ENCODE results near the gene EXOSC6.
"Not testable (repeated sequence)": the region's sequence is repeated elsewhere in the genome, so short reads cannot be mapped to it uniquely, and the experiment has no call there.

Gene EXOSC6

DNA sequence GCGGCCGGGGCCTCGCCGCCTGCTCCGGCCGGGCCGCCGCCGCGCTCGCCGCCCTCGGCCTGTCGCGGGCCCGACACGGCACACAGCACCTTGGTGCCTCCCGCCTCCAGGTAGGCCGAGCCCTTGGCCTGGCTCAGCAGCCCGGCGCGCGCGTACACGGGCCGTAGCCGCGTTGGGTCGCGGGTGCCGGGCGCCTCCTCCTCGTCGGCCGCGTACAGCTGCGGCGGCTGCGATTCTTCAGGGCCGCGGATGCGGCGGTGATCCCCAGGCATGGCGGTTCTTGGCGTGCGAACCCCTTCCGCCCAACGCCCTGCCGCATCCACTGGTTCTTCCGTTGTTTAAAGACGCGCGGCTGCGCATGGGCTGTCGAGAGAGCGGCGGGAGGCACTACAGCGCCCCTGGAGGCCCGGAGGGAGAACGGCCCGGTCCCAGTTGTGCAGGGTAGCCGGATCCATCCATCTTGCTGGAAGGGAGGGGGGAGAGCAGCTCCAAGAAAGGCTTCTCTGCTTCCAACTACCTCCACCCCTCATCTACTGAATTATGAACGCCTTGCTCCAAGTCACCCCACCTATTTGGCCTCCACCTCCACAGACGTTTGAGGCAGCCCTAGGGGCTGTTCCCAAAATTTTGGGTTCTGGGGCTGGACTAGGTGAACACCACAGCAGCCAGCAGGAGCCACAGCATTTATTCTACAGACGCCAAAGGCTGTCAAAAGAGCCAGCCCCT, at the start of gene EXOSC6:
TSS of gene EXOSC6 (minus strand) at position 312 of the 726 bp plus-strand sequence. CDS start at position 272, 40 bp downstream.
- peak; percentile 79 for DNase-seq (ENCODE audit: low spot score)

DNA sequence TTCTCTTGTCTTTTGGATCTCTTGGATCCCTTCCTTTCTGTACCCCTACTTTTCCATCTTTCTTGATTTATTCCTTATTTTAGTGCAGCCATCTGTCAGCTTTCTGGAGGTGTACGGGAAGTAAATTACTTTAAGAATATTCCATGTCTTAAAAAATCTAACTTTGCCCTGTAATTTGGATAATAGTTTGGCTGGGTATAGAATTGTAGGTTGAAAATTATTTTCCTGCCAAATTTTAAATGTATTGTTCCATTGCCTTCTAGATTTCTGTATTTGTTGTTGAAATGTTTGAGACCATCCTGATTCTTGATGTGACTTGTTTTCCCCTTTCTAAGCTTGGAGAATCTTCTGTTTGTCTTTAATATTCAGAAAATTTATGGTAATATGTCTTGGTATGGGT, 49.4 kb upstream of the EXOSC6 start:
- no peak for DNase-seq (ENCODE audit: low spot score)

DNA sequence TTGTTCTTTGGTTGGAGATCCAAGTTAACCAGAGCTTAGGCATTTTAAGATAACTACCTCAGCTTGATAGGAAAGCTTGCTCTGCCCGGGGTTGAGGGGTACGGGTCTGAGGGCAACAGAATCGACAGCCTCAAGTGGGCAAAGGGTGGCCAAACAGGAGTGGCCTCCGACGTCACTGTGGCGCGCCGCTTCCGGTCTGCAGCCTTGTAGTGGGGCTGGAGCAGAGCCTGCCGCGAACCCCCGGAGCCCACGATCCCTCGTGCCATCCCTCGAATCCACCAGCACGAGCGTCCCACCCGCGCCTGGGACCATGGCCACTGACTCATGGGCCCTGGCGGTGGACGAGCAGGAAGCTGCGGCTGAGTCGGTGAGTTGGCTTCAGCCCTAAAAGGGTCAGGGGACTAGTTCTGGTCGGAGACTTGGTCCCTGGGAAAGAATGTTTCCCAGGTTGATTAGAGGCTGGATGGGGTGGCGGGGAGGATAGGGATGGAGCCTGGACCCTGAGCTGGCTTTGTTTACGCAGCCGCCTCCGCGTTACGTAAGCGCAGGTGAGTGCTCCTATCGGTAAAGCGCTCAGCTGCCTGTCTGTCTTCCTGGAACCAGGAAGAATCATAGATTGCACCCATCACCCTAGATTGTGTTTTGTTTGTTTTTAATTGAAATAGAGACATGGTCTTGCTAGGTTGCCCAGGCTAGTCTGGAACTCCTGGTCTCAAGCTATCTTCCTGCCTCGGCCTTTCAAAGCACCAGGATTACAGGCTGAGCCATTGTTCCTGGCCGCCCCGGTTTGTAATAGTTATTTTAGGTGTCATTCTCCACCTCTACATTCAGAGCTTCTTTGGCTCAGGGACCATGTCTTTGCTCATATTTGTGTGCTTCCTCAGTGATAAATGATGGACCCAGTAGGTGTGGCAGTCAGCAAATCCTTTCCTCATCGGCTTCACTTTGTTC, 47.5 kb upstream of the EXOSC6 start, which contains the start of gene DDX19B:
TSS of gene DDX19B (plus strand) at position 199 of the 951 bp plus-strand sequence. CDS start at position 311, 112 bp downstream.
- no peak for DNase-seq (ENCODE audit: low spot score)

DNA sequence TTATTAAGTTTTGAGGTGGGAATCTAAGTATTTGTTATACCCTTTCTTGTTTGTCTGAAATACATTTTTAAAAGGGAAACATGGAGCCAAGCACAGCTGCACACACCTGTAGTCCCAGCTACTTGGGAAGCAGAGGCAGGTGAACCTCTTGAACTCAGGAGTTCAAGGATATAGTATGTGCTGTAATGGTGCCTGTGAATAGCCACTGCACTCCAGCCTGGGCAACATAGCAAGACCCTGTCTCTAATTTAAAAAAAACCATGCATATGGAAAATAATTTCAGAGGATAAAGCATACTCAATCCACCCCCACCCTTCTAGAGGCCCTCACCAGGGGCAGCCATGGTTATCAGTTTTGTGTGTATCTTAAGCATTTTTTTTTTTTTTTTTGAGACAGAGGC, 43.9 kb upstream of the EXOSC6 start:
- no peak for DNase-seq (ENCODE audit: low spot score)

DNA sequence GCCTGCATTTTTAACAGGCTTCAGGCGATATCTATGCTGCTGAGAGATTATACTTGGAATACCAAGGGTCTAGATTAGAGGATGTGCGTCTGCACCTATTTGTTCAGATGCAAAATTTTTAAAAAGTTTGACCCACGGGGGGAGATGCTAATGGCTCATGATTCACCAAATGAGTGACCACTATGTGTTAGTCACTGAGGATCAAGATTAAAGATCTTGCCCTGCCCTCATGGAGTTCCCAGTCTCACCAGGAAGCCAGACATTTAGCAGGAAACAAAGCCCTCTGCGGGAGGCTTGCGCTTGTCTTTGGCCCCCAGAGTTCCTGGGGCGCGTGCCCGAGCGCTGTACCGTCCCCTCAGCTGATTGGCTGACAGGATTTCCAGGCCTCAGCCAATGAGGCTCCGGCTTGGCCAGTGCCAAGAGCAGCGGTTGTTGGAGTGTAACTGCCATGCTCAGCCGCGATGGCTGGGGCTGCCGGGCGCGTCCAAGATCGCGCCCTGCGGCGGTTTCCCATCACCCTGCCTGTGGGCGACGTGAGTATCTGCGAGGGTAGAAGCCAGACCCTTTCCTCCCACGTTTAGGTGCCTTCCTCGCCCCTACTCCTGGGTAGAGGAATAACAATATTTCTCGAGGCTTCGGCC, 42.8 kb upstream of the EXOSC6 start:
- DNase-seq (ENCODE audit: low spot score): no peak

DNA sequence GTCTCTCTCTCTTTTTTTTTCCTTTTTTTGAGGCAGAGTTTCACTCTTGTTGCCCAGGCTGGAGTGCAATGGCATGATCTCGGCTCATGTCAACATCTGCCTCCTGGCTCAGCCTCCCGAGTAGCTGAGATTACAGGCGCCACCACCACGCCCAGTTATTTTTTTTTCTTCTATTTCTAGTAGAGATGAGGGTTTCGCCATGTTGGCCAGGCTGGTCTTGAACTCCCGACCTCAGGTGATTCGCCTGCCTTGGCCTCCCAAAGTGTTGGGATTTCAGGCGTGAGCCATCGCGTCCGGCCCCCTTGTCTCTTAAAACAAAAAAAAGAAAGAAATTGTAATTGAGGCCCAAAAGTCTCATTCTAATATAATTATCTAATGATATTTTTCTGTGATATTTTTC, 40.4 kb upstream of the EXOSC6 start:
- DNase-seq (ENCODE audit: low spot score): not testable (repeated sequence)

DNA sequence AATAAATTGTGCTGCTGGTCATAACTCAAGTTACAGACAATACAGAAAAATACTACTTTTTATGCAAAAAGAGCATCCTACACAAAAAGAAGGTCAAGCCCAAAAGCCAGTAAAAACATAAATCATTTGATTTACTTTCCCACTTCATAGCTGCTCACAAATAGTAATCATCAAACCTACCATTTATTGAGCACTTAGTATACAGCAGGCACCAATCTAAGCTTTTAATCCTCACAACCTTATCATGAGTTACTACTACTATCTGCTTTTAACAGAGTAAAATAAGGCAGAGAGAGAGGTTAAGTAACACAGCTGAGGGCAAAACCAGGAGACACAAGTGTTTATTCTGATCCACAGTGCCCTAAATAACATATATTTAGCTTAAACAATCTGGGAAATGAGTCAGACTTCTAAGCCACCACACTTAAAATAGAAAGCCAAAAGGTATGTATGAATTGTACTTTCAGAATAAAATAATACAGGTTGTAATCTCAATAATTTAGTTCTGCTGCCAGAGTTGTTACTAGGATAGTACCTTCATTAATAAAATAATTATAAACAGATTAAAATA, 39.3 kb upstream of the EXOSC6 start:
- no peak for DNase-seq (ENCODE audit: low spot score)

DNA sequence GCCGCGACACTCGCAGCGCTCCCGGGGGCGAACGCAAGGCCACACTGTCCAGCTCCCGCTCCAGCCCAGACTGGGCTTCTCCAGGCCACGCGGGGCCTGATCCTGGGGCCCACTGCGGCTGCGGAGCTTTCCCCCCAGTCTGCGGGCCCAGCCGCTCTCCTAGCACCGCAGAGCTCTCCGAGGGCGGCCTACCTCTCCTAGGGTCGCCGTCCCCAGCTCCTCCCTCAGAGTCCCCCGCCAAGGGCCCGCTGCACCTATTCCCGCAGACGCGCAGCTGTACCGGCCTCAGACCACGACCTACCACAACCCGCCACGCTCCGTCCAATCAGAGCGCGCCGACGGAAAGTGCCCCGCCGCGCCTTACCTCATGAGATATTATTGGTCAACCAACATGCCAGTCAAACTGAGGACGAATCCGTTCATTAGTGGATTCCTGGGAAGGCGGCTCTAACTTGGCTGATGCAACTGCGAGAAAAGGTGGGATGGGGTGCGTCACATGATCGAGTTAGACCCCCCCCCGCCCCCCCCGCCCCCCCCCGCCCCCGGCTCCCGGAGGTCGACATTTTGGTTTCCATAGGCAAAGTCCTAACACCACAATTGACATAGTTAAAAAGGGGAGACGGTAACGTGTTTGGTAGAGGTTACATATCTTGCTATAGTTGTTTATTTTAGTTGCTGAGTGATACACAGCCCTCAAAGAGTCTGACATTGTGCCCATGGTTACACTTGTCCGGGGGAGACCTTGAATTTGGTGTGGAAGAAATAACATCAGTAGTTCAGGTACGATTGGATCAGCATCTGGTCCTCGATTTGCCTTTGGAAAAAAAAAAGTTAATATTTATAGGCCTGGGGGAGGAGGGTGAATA, 37.7 kb upstream of the EXOSC6 start, which contains the start of gene AARS1:
TSS of gene AARS1 (minus strand) at position 278 of the 866 bp plus-strand sequence. CDS start 6,743 bp downstream, outside the sequence.
- DNase-seq (ENCODE audit: low spot score): peak; percentile 93

DNA sequence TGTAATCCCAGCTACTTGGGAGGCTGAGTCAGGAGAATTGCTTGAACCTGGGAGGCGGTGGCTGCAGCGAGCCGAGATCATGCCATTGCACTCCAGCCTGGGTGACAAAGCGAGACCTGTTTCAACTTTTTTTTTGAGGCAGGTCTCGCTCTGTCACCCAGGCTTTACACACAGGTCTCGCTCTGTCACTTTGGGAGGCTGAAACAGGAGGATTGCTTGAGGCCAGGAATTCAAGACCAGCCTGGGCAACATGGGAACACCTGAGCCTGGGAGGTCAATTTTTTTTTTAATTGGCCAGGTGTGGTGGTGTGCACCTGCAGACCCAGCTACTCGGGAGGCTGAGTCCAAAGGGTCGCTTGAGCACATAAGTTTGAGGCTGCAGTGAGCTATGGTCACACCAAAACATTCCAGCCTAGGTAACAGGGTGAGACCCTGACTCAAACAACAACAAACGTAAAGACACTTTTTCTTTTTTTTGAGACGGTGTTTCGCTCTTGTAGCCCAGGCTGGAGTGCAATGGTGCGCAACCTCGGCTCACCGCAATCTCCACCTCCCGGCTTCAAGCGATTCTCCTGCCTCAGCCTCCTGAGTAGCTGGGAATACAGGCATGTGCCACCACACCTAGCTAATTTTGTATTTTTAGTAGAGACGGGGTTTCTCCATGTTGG, 35.7 kb upstream of the EXOSC6 start:
- DNase-seq (ENCODE audit: low spot score): not testable (repeated sequence)

DNA sequence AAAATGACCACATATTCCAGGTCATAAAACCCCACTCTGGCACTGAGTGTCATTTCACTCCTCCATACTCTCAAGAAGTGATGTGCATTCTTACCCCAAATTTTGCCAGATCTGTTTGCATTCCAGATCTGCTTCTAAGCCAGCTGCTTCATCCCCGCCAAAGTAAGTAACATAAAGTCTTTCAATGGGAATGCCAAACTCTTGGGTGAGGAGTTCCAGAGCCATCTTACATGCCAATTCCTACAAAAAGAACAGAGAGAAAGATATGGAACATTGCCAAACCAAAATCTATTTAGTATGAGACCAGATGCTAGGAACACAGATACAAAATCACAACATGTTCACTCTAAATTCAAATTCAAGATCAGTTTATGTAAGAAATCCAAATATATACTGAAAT, 24.7 kb upstream of the EXOSC6 start:
- no peak for DNase-seq (ENCODE audit: low spot score)

DNA sequence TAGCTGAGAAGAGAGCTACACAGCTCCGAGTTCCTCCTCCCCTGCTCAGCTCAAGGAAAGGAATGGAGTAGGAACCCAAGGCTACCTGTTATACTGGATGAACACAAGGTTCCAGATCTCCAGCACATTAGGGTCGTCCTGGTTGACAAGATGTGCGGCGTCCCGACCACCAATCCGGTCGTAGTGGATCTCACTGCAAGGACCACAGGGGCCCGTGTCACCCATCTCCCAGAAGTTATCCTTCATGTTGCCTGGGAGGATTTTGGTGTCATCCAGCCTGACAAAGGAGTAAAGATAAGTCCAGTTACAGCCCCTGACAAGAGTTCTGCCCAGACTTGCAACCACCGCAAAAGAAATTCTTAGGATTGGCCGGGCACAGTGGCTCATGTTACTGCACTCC, 20.0 kb upstream of the EXOSC6 start:
- no peak for DNase-seq (ENCODE audit: low spot score)

DNA sequence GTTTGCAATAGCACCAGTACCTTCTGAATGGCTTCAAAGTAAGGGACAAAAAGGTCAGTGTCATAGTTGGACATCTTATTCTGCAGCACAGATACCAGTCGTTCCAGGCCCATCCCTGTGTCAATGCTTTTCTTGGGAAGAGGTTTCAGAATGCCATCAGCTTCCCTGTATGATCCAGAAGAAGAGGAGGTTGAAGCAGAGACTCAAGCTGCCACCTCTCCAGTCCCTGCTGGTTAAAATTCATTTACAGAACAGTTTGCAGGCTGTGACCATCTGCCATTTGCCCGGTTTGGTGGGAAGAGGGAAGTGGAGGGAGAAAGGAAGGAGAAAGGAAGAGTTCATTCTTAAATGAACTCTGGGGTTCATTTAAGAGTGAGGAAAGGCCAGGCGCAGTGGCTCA, 18.4 kb upstream of the EXOSC6 start:
- no peak for DNase-seq (ENCODE audit: low spot score)

DNA sequence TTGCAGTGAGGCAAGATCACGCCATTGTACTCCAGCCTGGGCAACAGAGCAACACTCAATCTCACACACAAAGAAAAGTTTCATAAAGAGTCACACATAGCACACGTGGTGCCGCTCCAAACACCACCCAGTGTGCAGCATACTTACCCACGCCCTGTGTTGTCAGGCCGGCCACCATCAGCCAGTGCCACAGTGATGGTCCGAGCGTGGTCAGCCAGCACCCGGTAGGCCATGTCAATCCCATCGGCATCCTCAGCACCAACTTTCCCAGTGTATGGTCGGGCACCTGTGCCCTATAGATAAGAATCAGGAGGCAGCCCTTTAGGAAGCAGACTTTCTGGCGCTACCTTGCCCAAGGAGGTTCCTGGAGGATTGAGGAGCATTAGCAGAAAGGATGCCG, 17.7 kb upstream of the EXOSC6 start:
- DNase-seq (ENCODE audit: low spot score): no peak

DNA sequence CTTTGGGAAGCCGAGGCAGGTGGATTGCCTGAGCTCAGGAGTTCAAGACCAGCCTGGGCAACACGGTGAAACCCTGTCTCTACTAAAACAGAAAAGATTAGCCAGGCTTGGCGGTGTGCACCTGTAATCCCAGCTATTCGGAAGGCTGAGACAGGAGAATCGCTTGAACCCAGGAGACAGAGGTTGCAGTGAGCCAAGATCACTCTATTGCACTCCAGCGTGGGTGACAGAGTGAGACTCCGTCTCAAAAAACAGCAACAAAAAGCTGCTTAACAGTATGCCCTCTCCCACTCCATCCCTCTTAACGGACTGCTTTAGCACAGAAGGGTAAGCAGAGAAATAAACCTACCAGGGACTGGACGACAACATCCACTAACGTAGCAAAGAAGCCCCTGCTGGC, 16.2 kb upstream of the EXOSC6 start:
- not testable (repeated sequence) for DNase-seq (ENCODE audit: low spot score)

DNA sequence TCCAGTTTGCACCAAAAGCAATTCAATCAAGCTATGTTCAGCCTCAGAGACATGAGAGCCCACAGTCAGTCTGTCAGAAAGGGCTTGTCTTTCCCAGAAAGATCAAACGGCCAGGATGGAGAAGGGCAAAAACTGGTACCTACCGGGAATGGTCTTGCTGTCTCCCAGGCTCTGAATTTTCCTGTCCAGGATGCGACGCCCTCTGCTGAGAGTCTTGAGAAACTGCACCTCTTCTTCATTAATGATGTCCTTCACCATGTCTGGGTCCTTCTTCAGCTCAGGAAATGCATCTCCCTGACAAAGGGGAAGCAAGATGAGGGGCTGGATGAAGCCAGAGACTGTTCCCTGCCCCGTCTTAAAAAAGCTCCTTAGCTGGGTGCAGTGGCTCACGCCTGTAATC, 15.8 kb upstream of the EXOSC6 start:
- no peak for DNase-seq (ENCODE audit: low spot score)

DNA sequence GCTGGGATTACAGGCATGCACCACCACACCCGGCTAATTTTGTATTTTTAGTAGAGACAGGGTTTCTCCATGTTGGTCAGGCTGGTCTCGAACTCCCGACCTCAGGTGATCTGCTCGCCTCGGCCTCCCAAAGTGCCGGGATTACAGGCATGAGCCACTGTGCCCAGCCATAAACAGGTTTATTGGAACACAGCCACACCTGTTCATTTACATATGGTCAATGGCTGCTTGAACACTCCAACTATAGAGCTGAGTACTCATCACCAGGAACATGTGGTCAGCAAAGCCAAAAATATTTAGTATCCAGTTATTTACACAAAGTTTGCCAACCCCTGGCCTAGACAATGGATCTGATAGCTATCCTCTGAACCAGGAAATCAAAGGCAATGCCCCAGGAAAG, 8.2 kb upstream of the EXOSC6 start:
- DNase-seq (ENCODE audit: low spot score): not testable (repeated sequence)

DNA sequence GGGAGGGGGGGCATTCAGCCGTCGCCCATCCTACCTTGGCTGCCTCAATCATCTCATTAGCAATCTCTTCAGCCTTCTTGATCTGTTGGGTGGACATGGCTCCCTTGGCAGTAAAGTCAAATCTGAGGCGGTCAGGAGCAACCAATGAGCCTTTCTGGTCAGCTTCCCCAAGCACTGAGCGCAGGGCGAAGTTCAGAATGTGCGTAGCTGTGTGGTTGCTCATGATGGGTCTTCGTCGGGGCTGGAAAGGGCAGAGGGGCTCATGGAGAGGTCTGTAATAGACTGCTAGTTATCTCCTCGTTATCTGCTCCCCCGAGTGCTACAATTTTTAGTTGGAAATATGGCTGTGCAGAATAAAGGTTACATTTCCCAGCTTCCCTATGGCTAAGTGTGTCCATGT, 7.2 kb upstream of the EXOSC6 start:
- no peak for DNase-seq (ENCODE audit: low spot score)

DNA sequence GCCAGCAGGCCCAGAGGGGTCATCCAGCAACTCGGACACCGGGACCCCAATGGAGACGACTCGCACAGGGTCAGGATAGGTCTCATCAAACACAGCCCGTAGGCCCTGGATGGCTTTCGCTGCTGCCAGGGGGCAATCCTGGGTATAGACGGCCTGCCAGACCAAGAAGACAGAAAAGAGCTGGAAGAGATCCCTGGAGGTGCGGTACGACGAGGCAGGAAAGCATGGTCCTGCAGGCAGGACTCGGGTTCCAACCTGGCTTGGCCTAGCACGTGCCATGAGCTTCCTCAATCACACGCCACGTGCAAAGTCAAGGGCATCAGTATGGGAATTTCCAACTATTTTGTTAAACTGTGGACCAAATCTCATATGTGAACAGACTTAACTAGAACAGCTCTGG, 6.3 kb upstream of the EXOSC6 start:
- no peak for DNase-seq (ENCODE audit: low spot score)

DNA sequence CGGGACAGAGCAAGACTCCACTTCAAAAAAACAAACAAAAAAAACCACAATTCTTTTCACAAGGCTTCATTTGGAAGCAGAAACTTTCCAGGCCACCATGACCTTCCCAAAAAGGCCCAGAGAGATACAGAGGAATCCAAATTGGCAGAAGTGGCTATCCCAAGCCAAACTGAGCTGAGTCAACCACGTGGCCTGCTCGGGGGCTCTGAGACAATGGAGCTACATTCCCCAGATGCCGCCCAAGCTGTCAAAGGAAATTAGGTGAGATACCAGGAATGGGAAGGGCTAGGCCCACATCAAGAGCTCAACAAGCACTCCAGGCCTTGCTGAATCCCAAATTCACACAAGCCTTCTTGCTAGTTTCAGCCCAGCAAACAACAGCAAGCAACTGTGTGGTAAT, 5.7 kb upstream of the EXOSC6 start:
- no peak for DNase-seq (ENCODE audit: low spot score)

DNA sequence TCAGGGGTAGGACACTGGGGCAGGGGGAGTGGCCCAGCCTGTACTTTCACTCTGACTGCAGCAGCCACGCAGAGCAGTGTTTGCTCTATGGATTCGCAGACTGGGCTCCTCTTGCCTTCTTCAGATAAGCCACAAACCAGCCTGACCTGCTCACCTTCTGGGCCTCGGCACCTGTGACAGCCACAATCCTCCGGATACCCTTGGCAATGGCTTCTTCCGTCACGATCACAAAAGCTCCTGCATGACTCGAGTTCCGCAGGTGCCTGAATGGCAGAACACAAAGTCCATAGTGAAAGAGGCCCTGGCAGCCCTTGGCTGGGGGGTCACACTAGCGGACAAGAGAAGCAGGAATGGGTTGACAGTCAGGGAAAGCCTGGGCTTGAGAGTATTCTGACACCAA, 3.8 kb upstream of the EXOSC6 start:
- DNase-seq (ENCODE audit: low spot score): no peak

DNA sequence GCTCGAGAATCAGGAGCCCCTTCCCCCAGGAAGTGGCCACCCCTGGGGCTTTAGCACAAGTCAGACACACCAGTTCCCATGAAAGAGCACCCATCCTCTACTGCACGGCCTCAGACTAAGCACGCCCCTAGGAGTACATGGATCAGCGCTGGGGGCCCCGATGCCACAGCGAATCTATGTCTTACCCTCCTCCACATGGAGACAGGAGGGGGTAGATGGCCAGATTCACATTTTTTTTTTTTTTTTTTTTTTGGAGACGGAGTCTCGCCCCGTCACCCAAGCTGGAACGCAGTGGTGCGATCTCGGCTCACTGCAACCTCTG, 3.2 kb upstream of the EXOSC6 start:
- DNase-seq (ENCODE audit: low spot score): no peak

All from COLO829 (cell line).